Neural cell (in vitro differentiated cells): ENCODE results near the gene ADARB2. TPM values are rescaled to one million over a fixed set of nuclear protein-coding genes. Genes with fewer than 3 reads are reported as not detected.

Source experiments
- H2AFZ ChIP-seq: fragments of 200-600, 300-800 bp; sonication (generic), shearing (Covaris generic); 2 replicates; pipeline ENCODE4 v1.6.0; 2014; ENCODE audit warnings: low read depth, mild to moderate bottlenecking, antibody characterized with exemption, low read length, moderate library complexity
- H3F3A ChIP-seq: fragments of 200-600 bp; shearing (Covaris generic); 2 replicates; pipeline ENCODE4 v1.6.1; 2016; ENCODE audit warnings: mild to moderate bottlenecking, moderate library complexity, mixed read lengths, antibody characterized with exemption, low read length; ENCODE audit not compliant: insufficient read depth, poor library complexity, severe bottlenecking
- H3K27ac ChIP-seq: fragments of 200-600, 300-800 bp; sonication (generic), shearing (Covaris generic); 2 replicates; pipeline ENCODE4 v1.5.1; 2014; ENCODE audit warnings: mild to moderate bottlenecking, low read length, moderate library complexity
- H3K27me3 ChIP-seq: fragments of 300-800, 200-600 bp; sonication (generic), shearing (Covaris generic); 2 replicates; pipeline ENCODE4 v1.6.0; 2014; ENCODE audit warnings: mild to moderate bottlenecking, low read depth, low read length, moderate library complexity; ENCODE audit not compliant: insufficient read depth
- H3K36me3 ChIP-seq: fragments of 300-800, 200-600 bp; sonication (generic), shearing (Covaris generic); 2 replicates; pipeline ENCODE4 v1.5.1; 2014; ENCODE audit warnings: mild to moderate bottlenecking, antibody characterized with exemption, low read length, moderate library complexity; ENCODE audit not compliant: insufficient read depth
- H3K4me2 ChIP-seq: fragments of 300-800, 200-600 bp; sonication (generic), shearing (Covaris generic); 2 replicates; pipeline ENCODE4 v1.6.0; 2014; ENCODE audit warnings: mild to moderate bottlenecking, low read length
- H3K4me3 ChIP-seq: fragments of 300-800, 200-600 bp; sonication (generic), shearing (Covaris generic); 2 replicates; pipeline ENCODE4 v1.5.1; 2014; ENCODE audit warnings: mild to moderate bottlenecking, low read length, moderate library complexity
- H3K79me2 ChIP-seq: fragments of 200-600 bp; shearing (Covaris generic); replicated peaks from 2 replicates; pipeline ENCODE4 v1.6.0; 2014; ENCODE audit warnings: mild to moderate bottlenecking, low read length, moderate library complexity; ENCODE audit not compliant: insufficient read depth
- H3K9ac ChIP-seq: fragments of 300-800, 200-600 bp; sonication (generic), shearing (Covaris generic); 2 replicates; pipeline ENCODE4 v1.6.1; 2016; ENCODE audit warnings: mild to moderate bottlenecking, low read length, mixed read lengths
- H3K9me2 ChIP-seq: fragments of 200-600 bp; shearing (Covaris generic); 2 replicates; pipeline ENCODE4 v1.6.1; 2016; ENCODE audit warnings: mild to moderate bottlenecking, low read length, mixed read lengths; ENCODE audit not compliant: insufficient read depth
- H3K9me3 ChIP-seq: fragments of 200-600, 300-800 bp; sonication (generic), shearing (Covaris generic); 2 replicates; pipeline ENCODE4 v1.6.1; 2016; ENCODE audit warnings: mild to moderate bottlenecking, mixed run types, low read length, moderate library complexity, mixed read lengths
- H4K20me1 ChIP-seq: fragments of 200-600 bp; shearing (Covaris generic); 2 replicates; pipeline ENCODE4 v1.6.1; 2016; ENCODE audit warnings: mild to moderate bottlenecking, mixed run types; ENCODE audit not compliant: insufficient read depth
- EP300 ChIP-seq: fragments of 450-650 bp; conservative IDR thresholded peaks from 2 replicates; pipeline ENCODE4 v1.6.1; 2014; ENCODE audit warnings: antibody characterized with exemption, mild to moderate bottlenecking, moderate library complexity; ENCODE audit not compliant: poor library complexity, severe bottlenecking
- EZH2 ChIP-seq: fragments of 200-600, 300-800 bp; shearing (Covaris generic), sonication (generic); IDR thresholded peaks from 2 replicates; pipeline ENCODE4 v1.6.1; 2014; ENCODE audit warnings: antibody characterized with exemption, low read length, borderline replicate concordance, mild to moderate bottlenecking; ENCODE audit not compliant: insufficient read depth, poor library complexity, severe bottlenecking
- MXI1 ChIP-seq: fragments of 450-650 bp; conservative IDR thresholded peaks from 2 replicates; pipeline ENCODE4 v1.6.1; 2014; ENCODE audit warnings: antibody characterized with exemption, mild to moderate bottlenecking; ENCODE audit not compliant: poor library complexity, severe bottlenecking
- POLR2AphosphoS5 ChIP-seq: IDR thresholded peaks from 2 replicates; pipeline ENCODE4 v1.6.1; 2012
- RAD21 ChIP-seq: fragments of 450-650 bp; conservative IDR thresholded peaks from 2 replicates; pipeline ENCODE4 v1.6.1; 2014; ENCODE audit warnings: antibody characterized with exemption, mild to moderate bottlenecking, moderate library complexity
- SMC3 ChIP-seq: fragments of 450-650 bp; conservative IDR thresholded peaks from 2 replicates; pipeline ENCODE4 v1.6.1; 2014; ENCODE audit warnings: antibody characterized with exemption, mild to moderate bottlenecking, moderate library complexity; ENCODE audit not compliant: poor library complexity
- TAF1 ChIP-seq: IDR thresholded peaks from 2 replicates; pipeline ENCODE4 v1.6.1; 2012; ENCODE audit warnings: low read depth
- polyA plus RNA-seq: library from polyadenylated mRNA; depleted of rRNA; stranded (reverse); fragments of >200 nt; gene quantifications from 2 replicates; pipeline ENCODE4 v1.2.3, GENCODE V29; 2014
- TF ChIP-seq, protein P1 (sequence below): fragments of 450-650 bp; IDR thresholded peaks from 2 replicates; pipeline ENCODE4 v1.5.1; 2014; ENCODE audit warnings: antibody characterized with exemption, mild to moderate bottlenecking, moderate library complexity; ENCODE audit not compliant: poor library complexity, severe bottlenecking
- TF ChIP-seq, protein P2 (sequence below): IDR thresholded peaks from 2 replicates; pipeline ENCODE4 v1.6.1; 2012; ENCODE audit warnings: borderline replicate concordance

Gene ADARB2
- polyA plus RNA-seq, 1 donor from 2014 or later: 3.6 TPM

DNA sequence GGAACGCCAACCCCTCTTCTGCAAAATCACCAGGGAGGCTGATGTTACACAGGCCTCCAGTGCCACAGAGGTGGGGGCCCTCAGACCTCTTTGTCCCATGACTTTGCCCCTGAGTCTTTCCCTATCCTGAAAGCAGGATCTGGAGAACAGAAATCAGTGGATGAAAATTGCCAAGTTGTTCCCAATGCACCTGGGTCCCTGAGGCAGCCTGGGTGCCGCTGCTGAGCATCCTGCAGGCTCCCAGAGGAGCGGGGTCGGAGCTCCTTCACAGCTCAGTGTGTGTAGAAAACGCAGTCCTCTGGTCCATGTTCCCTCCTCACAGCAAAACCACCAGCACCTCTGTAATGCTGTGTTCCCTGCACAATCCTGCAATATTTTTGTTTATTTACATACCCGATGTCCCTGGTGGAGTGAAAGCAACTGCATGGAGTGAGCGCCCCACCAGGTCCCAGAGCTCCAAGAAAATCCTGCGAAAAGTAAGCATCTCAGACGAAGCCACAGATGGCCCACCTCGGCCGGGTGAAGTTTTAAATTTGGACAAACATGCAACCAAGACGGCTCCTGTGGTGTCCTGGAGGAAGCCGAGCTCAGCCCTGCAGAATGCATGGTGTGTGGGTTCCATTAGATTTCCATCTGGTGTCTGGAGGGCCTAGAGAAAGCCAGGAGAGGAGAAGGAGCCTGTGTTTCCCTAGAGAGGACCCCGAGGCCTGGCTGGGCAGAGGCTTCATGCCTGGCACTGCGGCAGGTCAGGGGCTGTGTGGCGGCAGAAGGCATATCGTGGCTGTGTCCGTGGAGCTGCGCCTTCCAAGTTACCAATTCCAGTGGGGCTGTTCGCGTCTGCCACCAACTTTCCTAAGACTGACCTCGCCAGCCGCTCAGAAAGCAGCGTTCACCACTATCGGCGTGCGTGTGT, 445.9 kb downstream of the ADARB2 start:
- Histone ChIP-seq H3K9me3 (no peaks in the 10 kb centered on the region), H3F3A (no peaks in the 10 kb centered on the region), H3K27ac (no peak overlapping the region), H3K79me2 (no peaks in the 10 kb centered on the region), H3K4me3 (no peak overlapping the region), H3K4me2 (no peak overlapping the region), H3K27me3 (no peaks in the 10 kb centered on the region), H3K9ac (no peak overlapping the region), H3K9me2 (no peaks in the 10 kb centered on the region), H2AFZ (no peak overlapping the region), H3K36me3 (no peaks in the 10 kb centered on the region), H4K20me1 (no peaks in the 10 kb centered on the region)
- TF ChIP-seq POLR2AphosphoS5 (no peak), RAD21 (no peak), TAF1 (no peak), EP300 (no peak), EZH2 (no peak), SMC3 (no peak), MXI1 (no peak)
- TF ChIP-seq, protein P1, sequence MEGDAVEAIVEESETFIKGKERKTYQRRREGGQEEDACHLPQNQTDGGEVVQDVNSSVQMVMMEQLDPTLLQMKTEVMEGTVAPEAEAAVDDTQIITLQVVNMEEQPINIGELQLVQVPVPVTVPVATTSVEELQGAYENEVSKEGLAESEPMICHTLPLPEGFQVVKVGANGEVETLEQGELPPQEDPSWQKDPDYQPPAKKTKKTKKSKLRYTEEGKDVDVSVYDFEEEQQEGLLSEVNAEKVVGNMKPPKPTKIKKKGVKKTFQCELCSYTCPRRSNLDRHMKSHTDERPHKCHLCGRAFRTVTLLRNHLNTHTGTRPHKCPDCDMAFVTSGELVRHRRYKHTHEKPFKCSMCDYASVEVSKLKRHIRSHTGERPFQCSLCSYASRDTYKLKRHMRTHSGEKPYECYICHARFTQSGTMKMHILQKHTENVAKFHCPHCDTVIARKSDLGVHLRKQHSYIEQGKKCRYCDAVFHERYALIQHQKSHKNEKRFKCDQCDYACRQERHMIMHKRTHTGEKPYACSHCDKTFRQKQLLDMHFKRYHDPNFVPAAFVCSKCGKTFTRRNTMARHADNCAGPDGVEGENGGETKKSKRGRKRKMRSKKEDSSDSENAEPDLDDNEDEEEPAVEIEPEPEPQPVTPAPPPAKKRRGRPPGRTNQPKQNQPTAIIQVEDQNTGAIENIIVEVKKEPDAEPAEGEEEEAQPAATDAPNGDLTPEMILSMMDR: no peak
- TF ChIP-seq, protein P2, sequence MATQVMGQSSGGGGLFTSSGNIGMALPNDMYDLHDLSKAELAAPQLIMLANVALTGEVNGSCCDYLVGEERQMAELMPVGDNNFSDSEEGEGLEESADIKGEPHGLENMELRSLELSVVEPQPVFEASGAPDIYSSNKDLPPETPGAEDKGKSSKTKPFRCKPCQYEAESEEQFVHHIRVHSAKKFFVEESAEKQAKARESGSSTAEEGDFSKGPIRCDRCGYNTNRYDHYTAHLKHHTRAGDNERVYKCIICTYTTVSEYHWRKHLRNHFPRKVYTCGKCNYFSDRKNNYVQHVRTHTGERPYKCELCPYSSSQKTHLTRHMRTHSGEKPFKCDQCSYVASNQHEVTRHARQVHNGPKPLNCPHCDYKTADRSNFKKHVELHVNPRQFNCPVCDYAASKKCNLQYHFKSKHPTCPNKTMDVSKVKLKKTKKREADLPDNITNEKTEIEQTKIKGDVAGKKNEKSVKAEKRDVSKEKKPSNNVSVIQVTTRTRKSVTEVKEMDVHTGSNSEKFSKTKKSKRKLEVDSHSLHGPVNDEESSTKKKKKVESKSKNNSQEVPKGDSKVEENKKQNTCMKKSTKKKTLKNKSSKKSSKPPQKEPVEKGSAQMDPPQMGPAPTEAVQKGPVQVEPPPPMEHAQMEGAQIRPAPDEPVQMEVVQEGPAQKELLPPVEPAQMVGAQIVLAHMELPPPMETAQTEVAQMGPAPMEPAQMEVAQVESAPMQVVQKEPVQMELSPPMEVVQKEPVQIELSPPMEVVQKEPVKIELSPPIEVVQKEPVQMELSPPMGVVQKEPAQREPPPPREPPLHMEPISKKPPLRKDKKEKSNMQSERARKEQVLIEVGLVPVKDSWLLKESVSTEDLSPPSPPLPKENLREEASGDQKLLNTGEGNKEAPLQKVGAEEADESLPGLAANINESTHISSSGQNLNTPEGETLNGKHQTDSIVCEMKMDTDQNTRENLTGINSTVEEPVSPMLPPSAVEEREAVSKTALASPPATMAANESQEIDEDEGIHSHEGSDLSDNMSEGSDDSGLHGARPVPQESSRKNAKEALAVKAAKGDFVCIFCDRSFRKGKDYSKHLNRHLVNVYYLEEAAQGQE: no peak

DNA sequence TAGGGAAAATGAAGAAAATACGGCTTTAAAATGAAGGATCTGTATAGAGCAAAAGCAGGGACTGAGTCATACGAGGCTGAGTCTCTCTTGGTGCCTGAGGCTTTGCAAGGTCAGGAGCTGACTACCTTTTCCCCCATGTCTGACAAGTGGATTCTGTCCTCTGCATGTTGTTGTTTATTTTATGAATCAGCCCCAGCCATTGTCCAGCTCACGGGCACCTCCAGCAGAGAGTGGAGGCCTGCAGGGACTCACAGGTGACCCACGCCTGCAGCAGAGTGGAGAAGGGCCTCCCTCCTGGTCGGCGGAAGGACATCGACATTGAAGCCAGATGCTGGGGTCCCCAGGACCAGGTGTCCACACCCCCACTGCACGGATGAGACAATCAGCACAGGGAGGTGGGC, 447.3 kb downstream of the ADARB2 start:
- no peak for TF ChIP-seq EP300
- TF ChIP-seq, protein P1: no peak
- no peak for TF ChIP-seq TAF1
- no peak for TF ChIP-seq SMC3
- no peak for TF ChIP-seq POLR2AphosphoS5
- no peaks in the 10 kb centered on the region for H3K9me2 ChIP-seq
- no peak overlapping the region for H3K4me3 ChIP-seq
- H3K9me3 ChIP-seq: no peaks in the 10 kb centered on the region
- no peak overlapping the region for H3K4me2 ChIP-seq
- H3K27ac ChIP-seq: no peak overlapping the region
- H3K36me3 ChIP-seq: no peaks in the 10 kb centered on the region
- no peak overlapping the region for H3K9ac ChIP-seq
- H4K20me1 ChIP-seq: no peaks in the 10 kb centered on the region
- H3K27me3 ChIP-seq: no peaks in the 10 kb centered on the region
- H3K79me2 ChIP-seq: no peaks in the 10 kb centered on the region
- H2AFZ ChIP-seq: no peak overlapping the region
- H3F3A ChIP-seq: no peaks in the 10 kb centered on the region
